Mucosa of descending colon (tissue), 3 donors: ENCODE data around the gene DEXI. TPM values are rescaled to one million over a fixed set of nuclear protein-coding genes. Genes with fewer than 3 reads are reported as not detected.
A peak's percentile ranks its signal among the peaks of the same experiment; 100 is the strongest.

Experiments
- ATAC-seq: fragments of 200-7000 bp; cut with Tn5 transposase; one replicate; pipeline ENCODE4 v1.9.1; 2020; ENCODE audit warnings: mild to moderate bottlenecking, moderate library complexity
- DNase-seq, 3 donors: peaks; one replicate each; pipeline ENCODE4 v3.0.0-alpha.2; 2020
- H3K36me3 ChIP-seq: fragments of 200-600 bp; one replicate; pipeline ENCODE4 v1.8.0; 2021; ENCODE audit warnings: low read depth, mild to moderate bottlenecking
- H3K4me1 ChIP-seq: fragments of 200-600 bp; one replicate; pipeline ENCODE4 v1.8.0; 2021; ENCODE audit warnings: low read depth, mild to moderate bottlenecking
- H3K4me3 ChIP-seq: fragments of 200-600 bp; one replicate; pipeline ENCODE4 v1.8.0; 2021; ENCODE audit warnings: mild to moderate bottlenecking
- H3K9me3 ChIP-seq: fragments of 200-600 bp; one replicate; pipeline ENCODE4 v1.8.0; 2021; ENCODE audit warnings: mild to moderate bottlenecking
- intact Hi-C, 2 donors: fragments of 100-400 bp; cut with DNase I in 1 of 2; cut with micrococcal nuclease in 1 of 2; formaldehyde crosslinking; loops; one replicate each; pipeline versions ENCODE4 v1.11.0 to v1.11.1; 2022; cut with DNase I, micrococcal nuclease
- total RNA-seq, 3 donors: library from RNA; stranded (reverse); fragmentation: NEBNext Ultra II Directional in 2 of 3; extraction: Animal tissue kit (Norgen Biotek cat#: 25700) in 2 of 3; gene quantifications; one replicate each; pipeline versions ENCODE4 v1.2.1 to v1.2.4, GENCODE V29; 2021 to 2023
- TF ChIP-seq, protein P1 (sequence below): fragments of 200-600 bp; IDR thresholded peaks from one replicate; pipeline ENCODE4 v1.8.0; 2022; ENCODE audit warnings: antibody characterized with exemption, mild to moderate bottlenecking
- donor health status: DM: no; HTN: no; CAD: no; lungs with moderate emphysema.
- donor health status: DM: no; HTN: no; CAD: no.
- donor health status: DM: no; HTN: yes; CAD: no.

Gene DEXI
- total RNA-seq, 3 donors from 2014 or later: 18.0 to 44.8 (median 26.6) TPM

DNA sequence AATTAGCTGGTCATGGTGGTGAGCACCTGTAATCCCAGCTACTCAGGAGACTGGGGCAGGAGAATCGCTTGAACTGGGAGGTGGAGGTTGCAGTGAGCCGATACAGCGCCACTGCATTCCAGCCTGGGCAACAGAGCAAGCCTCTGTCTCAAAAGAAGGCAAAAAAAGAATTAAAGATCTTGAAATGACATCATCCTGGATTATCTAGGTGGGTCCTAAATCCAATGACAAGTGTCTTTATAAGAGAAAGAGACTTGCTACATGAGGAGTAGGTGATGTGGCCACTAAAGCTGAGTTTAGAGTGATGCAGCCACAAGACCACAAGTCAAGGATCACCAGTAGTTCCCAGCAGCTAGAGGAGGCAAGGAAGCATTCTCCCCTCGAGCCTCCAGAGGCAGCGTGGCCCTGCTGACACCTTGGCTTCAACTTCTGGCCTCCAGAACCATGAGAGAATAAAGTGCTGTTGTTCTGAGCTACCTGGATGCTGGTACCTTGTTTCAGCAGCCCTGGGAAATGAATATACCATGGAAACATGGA lies 49.4 kb downstream of the DEXI start:
- intact Hi-C loops: no loop called here
- Histone ChIP-seq H3K9me3 (no peaks in the 10 kb centered on the region), H3K36me3 (no peaks in the 10 kb centered on the region), H3K4me1 (no peaks in the 10 kb centered on the region), H3K4me3 (no peak overlapping the region)
- ATAC-seq (no peak), DNase-seq (no peak)
- TF ChIP-seq, protein P1, sequence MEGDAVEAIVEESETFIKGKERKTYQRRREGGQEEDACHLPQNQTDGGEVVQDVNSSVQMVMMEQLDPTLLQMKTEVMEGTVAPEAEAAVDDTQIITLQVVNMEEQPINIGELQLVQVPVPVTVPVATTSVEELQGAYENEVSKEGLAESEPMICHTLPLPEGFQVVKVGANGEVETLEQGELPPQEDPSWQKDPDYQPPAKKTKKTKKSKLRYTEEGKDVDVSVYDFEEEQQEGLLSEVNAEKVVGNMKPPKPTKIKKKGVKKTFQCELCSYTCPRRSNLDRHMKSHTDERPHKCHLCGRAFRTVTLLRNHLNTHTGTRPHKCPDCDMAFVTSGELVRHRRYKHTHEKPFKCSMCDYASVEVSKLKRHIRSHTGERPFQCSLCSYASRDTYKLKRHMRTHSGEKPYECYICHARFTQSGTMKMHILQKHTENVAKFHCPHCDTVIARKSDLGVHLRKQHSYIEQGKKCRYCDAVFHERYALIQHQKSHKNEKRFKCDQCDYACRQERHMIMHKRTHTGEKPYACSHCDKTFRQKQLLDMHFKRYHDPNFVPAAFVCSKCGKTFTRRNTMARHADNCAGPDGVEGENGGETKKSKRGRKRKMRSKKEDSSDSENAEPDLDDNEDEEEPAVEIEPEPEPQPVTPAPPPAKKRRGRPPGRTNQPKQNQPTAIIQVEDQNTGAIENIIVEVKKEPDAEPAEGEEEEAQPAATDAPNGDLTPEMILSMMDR: no peak

DNA sequence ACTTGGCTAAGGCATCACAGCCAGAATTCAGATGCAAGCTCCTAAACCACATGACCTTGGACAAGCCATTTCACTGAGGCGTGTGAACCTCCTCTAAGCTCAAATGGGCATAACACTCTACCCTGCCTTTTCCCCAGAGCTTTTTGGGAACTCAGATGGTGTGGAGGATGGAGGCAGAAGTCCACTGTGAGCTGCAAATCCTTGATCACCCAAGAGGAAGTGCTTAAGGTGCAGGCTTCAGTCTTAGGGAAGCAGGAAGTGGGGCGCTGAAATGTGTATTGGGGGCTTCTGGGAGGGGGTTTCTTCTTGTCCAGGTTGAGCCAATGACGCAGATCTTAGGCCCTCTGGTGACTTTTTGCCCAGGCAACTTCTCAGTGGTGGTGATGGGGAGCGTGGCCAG lies 52.4 kb downstream of the DEXI start:
- no peaks in the 10 kb centered on the region for H3K4me1 ChIP-seq
- DNase-seq (no peak), ATAC-seq (no peak)
- TF ChIP-seq, protein P1: no peak
- no peak overlapping the region for H3K4me3 ChIP-seq
- no peaks in the 10 kb centered on the region for H3K9me3 ChIP-seq
- intact Hi-C loops: no loop called here
- no peaks in the 10 kb centered on the region for H3K36me3 ChIP-seq

DNA sequence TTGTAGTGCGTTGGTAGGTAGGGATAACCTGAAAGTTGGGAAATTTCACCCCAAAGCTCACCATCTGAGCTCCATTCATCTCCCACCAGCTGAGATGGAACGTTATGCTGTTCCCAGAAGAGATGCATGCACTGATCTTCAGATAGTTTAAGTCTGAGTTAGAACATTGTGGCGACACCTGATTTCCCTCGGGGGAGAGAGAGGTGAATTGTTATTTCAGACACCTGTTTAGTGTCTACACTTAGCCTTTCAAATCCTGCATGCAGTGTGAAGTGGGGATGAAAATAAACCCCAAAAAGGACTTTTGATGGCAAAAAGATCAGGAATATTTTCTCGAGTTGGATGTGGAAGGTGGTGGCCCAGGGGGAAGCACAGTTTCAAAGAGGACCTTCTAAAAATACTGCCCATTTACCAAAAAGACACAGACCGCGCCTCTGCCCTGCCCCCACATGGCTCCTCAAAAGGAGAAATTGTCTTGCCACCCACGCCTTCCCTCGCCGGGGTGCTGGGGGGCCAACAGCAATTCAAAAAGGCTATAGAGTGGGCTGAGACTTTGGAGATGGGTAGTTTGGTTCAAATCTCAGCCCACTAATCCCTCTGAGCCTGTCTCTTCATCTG lies 53.8 kb downstream of the DEXI start:
- Histone ChIP-seq H3K36me3 (no peaks in the 10 kb centered on the region), H3K9me3 (no peaks in the 10 kb centered on the region), H3K4me3 (no peak overlapping the region), H3K4me1 (no peaks in the 10 kb centered on the region)
- intact Hi-C loops: no loop called here
- TF ChIP-seq, protein P1: no peak
- DNase-seq (peak in 1 of 3 donors; percentile 39), ATAC-seq (no peak)

DNA sequence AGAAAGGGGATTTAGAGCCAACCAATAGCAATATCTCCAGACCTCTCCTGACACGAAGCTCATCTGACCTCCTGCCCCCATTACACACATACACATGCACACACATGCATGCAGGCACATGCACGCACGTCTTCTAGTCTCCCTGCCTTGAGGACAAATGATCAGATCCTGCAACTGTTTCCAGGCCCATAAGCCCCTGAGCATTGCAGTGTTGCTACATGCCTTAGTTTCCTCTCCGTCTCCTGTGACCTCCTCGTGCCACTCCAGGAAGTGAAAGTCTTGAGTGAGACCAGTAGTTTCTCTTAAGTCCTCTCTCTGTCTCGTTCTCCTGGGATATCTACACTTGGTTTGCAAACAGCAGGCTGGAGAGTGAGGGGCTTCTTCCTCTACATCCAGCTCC lies 57.0 kb downstream of the DEXI start:
- Histone ChIP-seq H3K36me3 (no peaks in the 10 kb centered on the region), H3K9me3 (no peaks in the 10 kb centered on the region), H3K4me3 (no peak overlapping the region), H3K4me1 (no peaks in the 10 kb centered on the region)
- DNase-seq: peak in 1 of 3 donors; percentile 25
- TF ChIP-seq, protein P1: no peak
- ATAC-seq: no peak
- intact Hi-C loops: no loop called here

DNA sequence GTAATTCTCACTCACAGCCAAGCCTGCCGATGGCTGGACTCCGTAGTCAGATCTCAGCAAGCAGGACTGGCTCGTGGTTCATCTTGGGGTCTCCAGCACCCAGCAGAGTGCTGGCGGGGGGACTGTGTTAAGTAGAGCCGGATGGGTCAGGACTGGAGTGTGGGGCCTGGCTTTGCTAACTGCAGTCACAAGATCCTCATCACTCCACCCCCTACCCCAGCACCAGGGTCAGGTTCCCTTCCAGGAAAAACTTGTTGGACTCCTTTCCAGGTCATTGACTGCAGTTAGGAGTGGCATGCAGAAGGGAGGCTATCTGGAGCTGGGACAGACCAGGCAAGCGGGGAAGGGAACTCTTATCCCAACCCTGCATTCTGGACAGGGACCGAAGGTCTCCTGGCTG lies 59.3 kb downstream of the DEXI start:
- TF ChIP-seq, protein P1: no peak
- Histone ChIP-seq H3K36me3 (no peaks in the 10 kb centered on the region), H3K9me3 (no peaks in the 10 kb centered on the region), H3K4me3 (no peak overlapping the region), H3K4me1 (peaks cover 9% of the 10 kb centered on the region)
- ATAC-seq (no peak), DNase-seq (no peak)
- intact Hi-C loops: no loop called here
